Mucosa of rectum (tissue), 2 donors: ENCODE results near the gene HMX2.

Source experiments
- H3K27ac ChIP-seq, 2 donors: one replicate each; pipeline ENCODE4 v1.7.0; 2013; ENCODE audit warnings: inconsistent platforms in 2 of 2, low read depth in 2 of 2, low read length in 2 of 2
- H3K27me3 ChIP-seq, 2 donors: one replicate each; pipeline ENCODE4 v1.7.0; 2013; ENCODE audit warnings: low read length in 2 of 2; ENCODE audit not compliant: control insufficient read depth in 2 of 2, insufficient read depth in 2 of 2
- H3K36me3 ChIP-seq, 2 donors: one replicate each; pipeline ENCODE4 v1.7.0; 2013; ENCODE audit warnings: low read length in 2 of 2; ENCODE audit not compliant: control insufficient read depth in 2 of 2, insufficient read depth in 2 of 2
- H3K4me1 ChIP-seq, 2 donors: one replicate each; pipeline ENCODE4 v1.7.0; 2013; ENCODE audit warnings: low read length in 2 of 2, mild to moderate bottlenecking in 1 of 2; ENCODE audit not compliant: control insufficient read depth in 2 of 2, insufficient read depth in 2 of 2
- H3K4me3 ChIP-seq, 2 donors: one replicate each; pipeline ENCODE4 v1.7.0; 2013; ENCODE audit warnings: low read length in 2 of 2
- H3K9ac ChIP-seq, 2 donors: one replicate each; pipeline ENCODE4 v1.7.0; 2013; ENCODE audit warnings: low read length in 2 of 2, low read depth in 1 of 2, mild to moderate bottlenecking in 1 of 2
- H3K9me3 ChIP-seq, 2 donors: one replicate each; pipeline ENCODE4 v1.7.0; 2013; ENCODE audit warnings: low read length in 2 of 2; ENCODE audit not compliant: control insufficient read depth in 2 of 2
- donor health status: healthy.
- donor health status: Normal muscosa, but diverticular disease.

HMX2 gene

DNA sequence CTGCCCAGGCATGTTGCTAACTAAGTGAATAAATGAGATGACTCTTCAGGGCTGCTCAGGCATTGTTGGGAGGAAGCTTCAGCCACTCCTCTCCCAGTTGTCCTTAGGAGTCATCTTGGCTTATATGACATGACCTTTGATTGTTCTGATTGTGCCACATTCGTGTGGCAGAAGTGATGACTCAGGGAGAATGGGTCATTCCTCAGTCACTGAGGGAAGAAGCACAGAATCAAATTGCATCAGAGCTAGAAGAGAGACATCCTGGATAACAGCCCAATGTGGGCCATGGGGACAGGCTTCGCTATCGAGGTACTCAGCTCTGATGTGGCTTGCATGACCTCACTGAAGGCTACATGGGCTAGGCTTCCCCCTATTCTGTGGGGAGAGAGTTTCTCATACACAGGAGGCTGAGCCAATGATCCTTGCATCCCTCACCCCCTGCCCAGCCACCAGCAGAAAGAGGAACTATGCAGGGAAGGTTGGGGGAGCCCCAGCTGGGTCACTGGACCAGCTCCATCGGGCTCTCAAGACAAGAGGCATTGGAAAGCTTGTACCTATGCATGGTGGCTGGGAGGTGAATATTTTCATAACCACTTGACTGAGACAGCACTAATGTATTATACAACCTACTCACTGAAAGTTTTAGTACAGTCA lies 18.2 kb upstream of the HMX2 start:
- no peak overlapping the region for H3K4me3 ChIP-seq
- H3K36me3 ChIP-seq: no peaks in the 10 kb centered on the region
- no peaks in the 10 kb centered on the region for H3K4me1 ChIP-seq
- H3K27ac ChIP-seq: no peak overlapping the region
- no peak overlapping the region for H3K9ac ChIP-seq
- H3K9me3 ChIP-seq: no peaks in the 10 kb centered on the region
- H3K27me3 ChIP-seq: peaks cover 41 to 64% of the 10 kb centered on the region in 2 donors

DNA sequence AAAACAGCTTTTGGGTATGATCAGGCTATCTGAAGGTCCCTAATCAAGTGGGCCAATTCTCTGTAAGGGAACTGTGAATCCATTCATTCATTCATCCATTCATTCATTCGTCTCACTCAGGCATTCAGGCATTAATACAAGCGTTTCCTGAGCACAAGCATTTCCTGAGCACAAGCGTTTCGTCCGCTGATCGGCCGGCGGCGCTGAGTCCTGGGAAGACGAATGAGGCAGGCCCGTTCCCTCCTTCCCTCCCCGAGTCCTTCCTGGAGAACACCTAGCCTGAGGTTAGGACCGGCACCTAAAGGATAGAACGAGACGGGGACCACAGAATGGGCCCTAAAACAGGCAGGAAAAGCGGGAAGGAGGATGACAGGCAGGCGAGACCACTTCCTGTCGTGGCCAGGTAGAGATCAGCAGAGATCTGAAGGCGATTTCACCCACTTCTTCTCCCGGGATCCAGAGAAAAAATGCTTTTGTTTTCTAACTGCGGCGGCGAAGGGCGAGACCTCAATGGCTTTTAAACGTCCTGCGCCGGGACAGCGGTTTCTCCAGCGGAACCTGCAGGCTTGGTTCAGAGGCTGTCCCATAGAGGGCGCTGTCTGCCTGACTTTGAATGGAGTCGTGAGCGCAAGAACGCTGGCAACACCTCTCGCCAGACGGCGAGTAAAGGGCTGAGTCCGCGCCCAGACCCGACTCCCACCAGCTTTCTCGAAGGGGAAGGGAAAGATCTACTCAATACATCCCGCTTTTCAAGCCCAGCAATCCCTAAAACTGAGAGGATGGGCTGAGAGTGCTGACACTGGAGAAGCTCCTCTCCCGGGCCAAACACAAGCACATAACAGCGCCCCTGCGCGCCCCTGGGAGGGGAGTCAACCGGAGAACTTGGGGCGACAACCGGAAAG lies 15.1 kb upstream of the HMX2 start:
- Histone ChIP-seq H3K4me3 (peak overlapping the region; percentile 23 to 31), H3K27ac (no peak overlapping the region), H3K4me1 (peaks cover 0 to 9% of the 10 kb centered on the region in 2 donors), H3K27me3 (peaks cover 56 to 83% of the 10 kb centered on the region in 2 donors), H3K9ac (no peak overlapping the region), H3K9me3 (no peaks in the 10 kb centered on the region), H3K36me3 (no peaks in the 10 kb centered on the region)

- H3K4me1 ChIP-seq: peaks cover 0 to 9% of the 10 kb centered on the region in 2 donors
- no peaks in the 10 kb centered on the region for H3K36me3 ChIP-seq
- H3K9ac ChIP-seq: no peak overlapping the region
- peaks cover 57 to 83% of the 10 kb centered on the region in 2 donors for H3K27me3 ChIP-seq
- H3K4me3 ChIP-seq: no peak overlapping the region
- no peaks in the 10 kb centered on the region for H3K9me3 ChIP-seq
- H3K27ac ChIP-seq: no peak overlapping the region
Observed at GRCh38 chr10:123133541-123134342, 14.2 kb upstream of the HMX2 start.

DNA sequence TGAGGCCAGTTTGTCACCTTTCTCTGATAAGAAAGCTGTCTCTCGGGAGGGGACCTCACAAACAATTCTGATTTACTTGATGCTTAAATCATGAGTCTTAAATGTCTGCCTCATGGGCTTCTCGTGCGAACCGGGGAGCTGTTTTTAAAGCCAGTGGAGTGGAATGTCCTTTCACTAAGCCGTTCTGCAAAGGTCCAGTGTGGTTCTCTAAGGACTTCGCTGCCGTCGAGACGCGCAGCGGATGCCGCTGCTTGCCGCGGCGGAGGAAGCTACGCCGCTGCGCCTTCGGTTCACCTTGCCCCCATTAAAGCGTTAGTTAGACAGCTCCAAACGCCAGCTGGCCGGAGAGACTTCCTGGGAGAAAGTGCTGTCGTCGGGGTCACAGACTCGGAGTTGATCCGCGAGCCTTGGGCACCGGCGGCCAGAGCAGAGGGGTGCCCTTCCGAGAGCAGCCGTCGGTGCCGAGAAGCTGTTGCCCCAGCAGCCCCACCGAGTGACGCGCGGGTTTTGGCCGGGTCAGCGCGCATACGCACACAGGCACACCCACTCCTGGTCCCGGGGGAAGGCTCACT lies 13.5 kb upstream of the HMX2 start:
- no peaks in the 10 kb centered on the region for H3K9me3 ChIP-seq
- H3K36me3 ChIP-seq: no peaks in the 10 kb centered on the region
- peaks cover 64 to 83% of the 10 kb centered on the region in 2 donors for H3K27me3 ChIP-seq
- peak overlapping the region in 1 of 2 donors; percentile 20 for H3K4me3 ChIP-seq
- H3K4me1 ChIP-seq: peaks cover 0 to 9% of the 10 kb centered on the region in 2 donors
- H3K27ac ChIP-seq: no peak overlapping the region
- no peak overlapping the region for H3K9ac ChIP-seq

- H3K4me1 ChIP-seq: peaks cover 0 to 9% of the 10 kb centered on the region in 2 donors
- no peaks in the 10 kb centered on the region for H3K36me3 ChIP-seq
- H3K9me3 ChIP-seq: no peaks in the 10 kb centered on the region
- H3K4me3 ChIP-seq: no peak overlapping the region
- H3K9ac ChIP-seq: no peak overlapping the region
- H3K27ac ChIP-seq: no peak overlapping the region
- H3K27me3 ChIP-seq: peaks cover 69 to 83% of the 10 kb centered on the region in 2 donors
Observed at GRCh38 chr10:123134915-123135414, 13.0 kb upstream of the HMX2 start.

GRCh38 chr10:123135415-123136141 lies 12.4 kb upstream of the HMX2 start, which contains the start of gene HMX3:
HMX3 (plus strand) TSS chr10:123135970; CDS start chr10:123136051, 81 bp downstream.
- Histone ChIP-seq H3K9me3 (no peaks in the 10 kb centered on the region), H3K36me3 (no peaks in the 10 kb centered on the region), H3K9ac (no peak within 1 kb of the TSS), H3K4me3 (no peak within 1 kb of the TSS), H3K4me1 (peaks cover 0 to 9% of the 10 kb centered on the region in 2 donors), H3K27ac (no peak within 1 kb of the TSS), H3K27me3 (peaks cover 76 to 84% of the 10 kb centered on the region in 2 donors)

GRCh38 chr10:123136221-123136805 lies 11.6 kb upstream of the HMX2 start:
- H3K9ac ChIP-seq: no peak overlapping the region
- peaks cover 79 to 84% of the 10 kb centered on the region in 2 donors for H3K27me3 ChIP-seq
- no peaks in the 10 kb centered on the region for H3K9me3 ChIP-seq
- no peaks in the 10 kb centered on the region for H3K36me3 ChIP-seq
- H3K4me1 ChIP-seq: peaks cover 0 to 9% of the 10 kb centered on the region in 2 donors
- no peak overlapping the region for H3K4me3 ChIP-seq
- H3K27ac ChIP-seq: no peak overlapping the region

GRCh38 chr10:123136806-123137642 lies 10.9 kb upstream of the HMX2 start:
- Histone ChIP-seq H3K4me3 (no peak overlapping the region), H3K9ac (no peak overlapping the region), H3K9me3 (no peaks in the 10 kb centered on the region), H3K27ac (no peak overlapping the region), H3K4me1 (peaks cover 0 to 9% of the 10 kb centered on the region in 2 donors), H3K36me3 (no peaks in the 10 kb centered on the region), H3K27me3 (peaks cover 78 to 84% of the 10 kb centered on the region in 2 donors)
